ENCODE data around the gene DLGAP1. TPM values are rescaled to one million over a fixed set of nuclear protein-coding genes. Genes with fewer than 3 reads are reported as not detected.

The DLGAP1 gene
- total and polyA plus RNA-seq, 2 of the 13 experiments (the other 11 are each of a cell fraction or from before 2014, with no cell fraction given): 0.01 TPM; not detected in 1

- intact Hi-C loops (cut with micrococcal nuclease; ENCODE audit: unreplicated experiment): no loop called here
- BruUV-seq (replicated peaks): no TSS peak
- POLR2A ChIA-PET: no interaction called here
- CTCF ChIA-PET (ENCODE audit: low intra/inter-chr PET ratio, low total read pairs): no interaction called here
- in situ Hi-C loops (cut with HindIII; ENCODE audit: extremely low pct_ligation_motif_present, low pct_unique_long_range_greater_than_20kb): no loop called here
- Histone ChIP-seq H3K4me1 (ENCODE audit: insufficient read depth, low read length) (peaks cover 13% of the 10 kb centered on the region), H3K4me3 (replicated peaks in 1 of 3; ENCODE audit: insufficient read depth in 1 of 3, low read depth in 2 of 3, low read length in 3 of 3) (no peak overlapping the region), H3K27me3 (ENCODE audit: control insufficient read depth in 1 of 2, insufficient read depth in 2 of 2, low read length in 2 of 2) (0 out of 5 replicates have a peak, but pooled peaks cover 0 to 4% of the 10 kb centered on the region in 2 experiments), H2AFZ (ENCODE audit: low read length) (no peak overlapping the region), H3K27ac (ENCODE audit: extremely low read length, insufficient read depth, low read length) (no peak overlapping the region), H3K79me2 (ENCODE audit: insufficient read depth, low read length) (no peaks in the 10 kb centered on the region), H4K20me1 (ENCODE audit: insufficient read depth, low read length) (no peaks in the 10 kb centered on the region), H3K4me2 (ENCODE audit: low read depth, low read length) (no peak overlapping the region), H3K36me3 (replicated peaks in 1 of 2; ENCODE audit: control insufficient read depth in 1 of 2, insufficient read depth in 2 of 2, low read length in 2 of 2) (no peaks in the 10 kb centered on the region), H3K9me3 (ENCODE audit: low read length) (no peaks in the 10 kb centered on the region), H3K9ac (ENCODE audit: insufficient read depth, low read depth, low read length) (no peak overlapping the region)
- ATAC-seq (no peak), FAIRE-seq (no peak), DNase-seq (ENCODE audit: low spot score) (no peak)
- WGBS (ENCODE audit: low lambda C conversion rate): 19% methylated on average over 2 of the region's 2 CpGs
- TF ChIP-seq ZNF136 (CRISPR knock-in tag; IDR thresholded peaks at IDR 0.05; ENCODE audit: low read depth): no peak
- TF ChIP-seq KIAA2018 (CRISPR knock-in tag; IDR thresholded peaks at IDR 0.05; ENCODE audit: borderline replicate concordance): no peak
- TF ChIP-seq ZNF672 (CRISPR knock-in tag; IDR thresholded peaks at IDR 0.05): no peak
- TF ChIP-seq ZNF576 (CRISPR knock-in tag; IDR thresholded peaks at IDR 0.05): no peak
- TF ChIP-seq NAIF1 (CRISPR knock-in tag; IDR thresholded peaks at IDR 0.05; ENCODE audit: borderline replicate concordance): no peak
- TF ChIP-seq MBD4 (IDR thresholded peaks at IDR 0.05; ENCODE audit: borderline replicate concordance, low read length): no peak
- TF ChIP-seq YEATS4 (CRISPR knock-in tag; IDR thresholded peaks at IDR 0.05; ENCODE audit: borderline replicate concordance): no peak
- no peak for TF ChIP-seq ZBTB37 (CRISPR knock-in tag; IDR thresholded peaks at IDR 0.05)
- TF ChIP-seq ZFX (CRISPR knock-in tag; IDR thresholded peaks at IDR 0.05; ENCODE audit: low read depth): no peak
- TF ChIP-seq TBX2 (CRISPR knock-in tag; IDR thresholded peaks at IDR 0.05; ENCODE audit: borderline replicate concordance): no peak
- TF ChIP-seq ZNF280D (CRISPR knock-in tag; IDR thresholded peaks at IDR 0.05): no peak
These were observed 553.3 kb downstream of the DLGAP1 start for GRCh38 chr18:3901811-3902210.

Measured in HepG2 (cell line).